ENCODE results near the gene MFAP3L.
"Not testable (repeated sequence)": the region's sequence is repeated elsewhere in the genome, so short reads cannot be mapped to it uniquely, and the experiment has no call there.

MFAP3L gene

DNA sequence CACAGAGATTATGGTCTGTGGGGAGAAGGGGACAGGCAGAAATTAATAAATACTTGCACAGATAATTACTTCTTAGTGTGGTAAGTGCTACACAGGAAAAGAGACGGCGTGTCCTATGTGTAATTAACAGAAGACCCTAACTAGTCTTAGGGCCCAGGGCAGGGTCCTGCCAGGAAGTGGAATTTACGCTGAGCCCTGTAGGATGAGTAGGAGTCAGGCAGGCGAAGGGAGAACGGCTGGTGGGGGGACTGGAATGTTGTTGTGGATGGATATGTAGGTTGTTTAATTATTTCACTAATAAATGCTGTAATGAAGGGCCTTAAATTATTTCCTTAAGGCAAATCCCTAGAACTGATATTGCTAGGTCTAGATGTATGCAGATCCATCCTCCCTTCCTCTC, 26.7 kb upstream of the MFAP3L start:
- in situ Hi-C loops (cut with HindIII; ENCODE audit: low sequenced_read_pairs), result no loop called here
- H3K4me3 ChIP-seq (ENCODE audit: low read depth, low read length), result no peak overlapping the region
- DNase-seq (ENCODE audit: low read depth, low spot score), result no peak
- TF ChIP-seq, protein P1, sequence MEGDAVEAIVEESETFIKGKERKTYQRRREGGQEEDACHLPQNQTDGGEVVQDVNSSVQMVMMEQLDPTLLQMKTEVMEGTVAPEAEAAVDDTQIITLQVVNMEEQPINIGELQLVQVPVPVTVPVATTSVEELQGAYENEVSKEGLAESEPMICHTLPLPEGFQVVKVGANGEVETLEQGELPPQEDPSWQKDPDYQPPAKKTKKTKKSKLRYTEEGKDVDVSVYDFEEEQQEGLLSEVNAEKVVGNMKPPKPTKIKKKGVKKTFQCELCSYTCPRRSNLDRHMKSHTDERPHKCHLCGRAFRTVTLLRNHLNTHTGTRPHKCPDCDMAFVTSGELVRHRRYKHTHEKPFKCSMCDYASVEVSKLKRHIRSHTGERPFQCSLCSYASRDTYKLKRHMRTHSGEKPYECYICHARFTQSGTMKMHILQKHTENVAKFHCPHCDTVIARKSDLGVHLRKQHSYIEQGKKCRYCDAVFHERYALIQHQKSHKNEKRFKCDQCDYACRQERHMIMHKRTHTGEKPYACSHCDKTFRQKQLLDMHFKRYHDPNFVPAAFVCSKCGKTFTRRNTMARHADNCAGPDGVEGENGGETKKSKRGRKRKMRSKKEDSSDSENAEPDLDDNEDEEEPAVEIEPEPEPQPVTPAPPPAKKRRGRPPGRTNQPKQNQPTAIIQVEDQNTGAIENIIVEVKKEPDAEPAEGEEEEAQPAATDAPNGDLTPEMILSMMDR (IDR thresholded peaks at IDR 0.05; ENCODE audit: low read depth, low read length), result no peak

DNA sequence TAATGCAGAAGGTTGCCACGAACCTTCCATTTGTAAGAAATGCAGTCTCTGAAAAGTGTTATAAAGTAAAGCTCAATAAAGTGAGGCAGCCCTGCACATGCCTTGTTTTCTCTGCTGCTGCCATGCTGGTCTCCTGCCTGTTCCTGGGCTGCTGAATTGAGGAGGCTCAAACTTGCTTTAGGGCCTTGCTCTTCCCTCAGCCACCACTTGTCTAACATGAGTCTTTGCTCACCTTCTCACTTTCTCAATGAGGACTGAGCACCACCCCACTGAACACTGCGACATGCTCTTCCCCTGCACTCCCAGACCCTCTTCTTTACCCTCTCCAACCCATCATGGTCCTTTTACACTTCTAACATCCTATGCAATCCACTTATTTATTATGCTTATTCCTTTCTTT, 25.2 kb upstream of the MFAP3L start:
- H3K4me3 ChIP-seq (ENCODE audit: low read depth, low read length), result no peak overlapping the region
- TF ChIP-seq, protein P1 (IDR thresholded peaks at IDR 0.05; ENCODE audit: low read depth, low read length), result no peak
- in situ Hi-C loops (cut with HindIII; ENCODE audit: low sequenced_read_pairs), result no loop called here
- no peak for DNase-seq (ENCODE audit: low read depth, low spot score)

DNA sequence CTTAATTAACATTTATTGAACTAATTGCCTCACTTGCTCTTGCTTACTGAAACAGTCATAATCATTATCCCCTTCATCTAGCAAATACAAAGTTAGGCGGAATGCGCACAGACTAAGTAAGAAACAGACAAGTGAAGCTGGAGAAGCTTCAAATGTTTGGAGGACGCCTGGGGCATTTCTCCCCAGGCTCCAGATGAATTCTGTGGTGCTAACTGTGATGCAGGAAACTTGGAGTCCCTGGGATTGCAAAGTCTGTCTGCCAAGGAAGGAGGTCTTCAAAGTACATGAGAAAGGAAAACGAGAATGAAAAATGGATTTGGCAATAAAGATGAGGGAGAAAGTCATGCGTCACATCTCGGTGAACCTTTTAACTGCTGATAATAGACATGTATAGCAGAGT, 23.6 kb upstream of the MFAP3L start:
- no peak overlapping the region for H3K4me3 ChIP-seq (ENCODE audit: low read depth, low read length)
- TF ChIP-seq, protein P1 (IDR thresholded peaks at IDR 0.05; ENCODE audit: low read depth, low read length), result no peak
- in situ Hi-C loops (cut with HindIII; ENCODE audit: low sequenced_read_pairs), result no loop called here
- no peak for DNase-seq (ENCODE audit: low read depth, low spot score)

DNA sequence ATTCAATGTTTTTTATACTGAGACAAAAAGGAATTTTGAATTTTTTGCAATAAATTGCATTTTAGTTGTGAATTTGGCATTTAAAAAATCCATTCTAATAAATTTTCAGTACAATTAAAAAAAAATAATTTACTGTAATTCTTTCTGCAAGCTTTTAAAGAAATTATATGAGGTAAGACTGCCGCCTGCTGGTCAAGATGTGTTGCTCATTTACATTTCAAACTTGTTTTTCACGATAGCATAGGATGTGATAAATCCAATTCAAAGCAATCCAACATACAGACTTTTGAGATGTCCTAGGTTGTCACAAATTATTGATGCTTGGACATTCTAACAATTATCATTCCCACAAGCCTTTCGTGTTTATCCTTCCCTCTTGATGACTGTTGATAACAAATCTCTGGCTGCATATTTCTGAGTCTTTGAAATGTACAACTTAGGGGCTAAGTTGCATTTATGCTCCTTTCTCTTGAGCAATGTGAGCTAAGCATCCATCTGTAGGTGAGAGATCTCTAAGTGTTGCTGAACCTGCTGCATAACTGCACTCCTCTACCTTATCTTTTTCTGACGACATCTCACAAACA, 21.7 kb upstream of the MFAP3L start:
- DNase-seq (ENCODE audit: low read depth, low spot score), result peak; percentile 81
- in situ Hi-C loops (cut with HindIII; ENCODE audit: low sequenced_read_pairs), result no loop called here
- H3K4me3 ChIP-seq (ENCODE audit: low read depth, low read length), result no peak overlapping the region
- TF ChIP-seq, protein P1 (IDR thresholded peaks at IDR 0.05; ENCODE audit: low read depth, low read length), result peak; percentile 66

DNA sequence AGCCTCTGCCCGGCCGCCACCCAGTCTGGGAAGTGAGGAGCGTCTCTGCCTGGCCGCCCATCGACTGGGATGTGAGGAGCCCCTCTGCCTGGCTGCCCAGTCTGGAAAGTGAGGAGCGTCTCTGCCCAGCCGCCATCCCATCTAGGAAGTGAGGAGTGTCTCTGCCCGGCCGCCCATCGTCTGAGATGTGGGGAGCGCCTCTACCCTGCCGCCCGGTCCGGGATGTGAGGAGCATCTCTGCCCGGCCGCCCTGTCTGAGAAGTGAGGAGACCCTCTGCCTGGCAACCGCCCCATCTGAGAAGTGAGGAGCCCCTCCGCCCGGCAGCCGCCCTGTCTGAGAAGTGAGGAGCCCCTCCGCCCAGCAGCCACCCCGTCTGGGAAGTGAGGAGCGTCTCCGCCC, 20.0 kb upstream of the MFAP3L start:
- H3K4me3 ChIP-seq (ENCODE audit: low read depth, low read length); in situ Hi-C loops (cut with HindIII; ENCODE audit: low sequenced_read_pairs); DNase-seq (ENCODE audit: low read depth, low spot score): not testable (repeated sequence)

DNA sequence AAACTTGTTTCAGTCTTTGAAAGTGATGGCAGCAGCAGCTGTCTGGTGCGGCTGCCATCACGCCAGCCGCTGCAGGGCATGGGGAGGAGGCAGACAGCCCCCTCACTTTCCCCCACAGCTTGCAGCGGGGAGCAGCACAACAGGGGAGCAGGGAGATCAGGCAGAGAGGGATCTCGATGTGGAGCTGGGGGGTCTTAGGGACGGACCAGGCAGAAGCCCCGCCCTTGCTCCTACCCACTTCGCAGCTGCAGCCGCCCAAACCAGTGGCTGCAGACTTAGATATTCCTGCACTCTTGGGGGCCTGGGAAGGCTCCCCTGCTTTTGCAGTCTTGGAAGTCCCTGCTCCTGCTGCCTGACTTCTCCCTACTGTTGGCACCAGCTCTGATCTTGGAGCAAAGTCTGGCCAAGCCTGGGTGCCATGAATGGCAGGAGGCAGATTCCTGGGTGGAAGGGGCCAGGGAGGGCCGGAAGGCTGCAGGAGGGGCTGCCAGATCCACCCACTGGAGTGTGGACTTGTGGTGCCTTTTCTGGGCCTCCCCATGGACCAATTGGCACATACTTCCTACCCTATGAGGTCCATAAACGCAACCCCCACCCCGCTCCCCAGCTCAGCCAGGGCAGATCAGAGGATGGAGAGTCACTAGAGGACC, 14.0 kb upstream of the MFAP3L start:
- no peak for DNase-seq (ENCODE audit: low read depth, low spot score)
- TF ChIP-seq, protein P1 (IDR thresholded peaks at IDR 0.05; ENCODE audit: low read depth, low read length), result no peak
- H3K4me3 ChIP-seq (ENCODE audit: low read depth, low read length), result no peak overlapping the region
- in situ Hi-C loops (cut with HindIII; ENCODE audit: low sequenced_read_pairs), result no loop called here

DNA sequence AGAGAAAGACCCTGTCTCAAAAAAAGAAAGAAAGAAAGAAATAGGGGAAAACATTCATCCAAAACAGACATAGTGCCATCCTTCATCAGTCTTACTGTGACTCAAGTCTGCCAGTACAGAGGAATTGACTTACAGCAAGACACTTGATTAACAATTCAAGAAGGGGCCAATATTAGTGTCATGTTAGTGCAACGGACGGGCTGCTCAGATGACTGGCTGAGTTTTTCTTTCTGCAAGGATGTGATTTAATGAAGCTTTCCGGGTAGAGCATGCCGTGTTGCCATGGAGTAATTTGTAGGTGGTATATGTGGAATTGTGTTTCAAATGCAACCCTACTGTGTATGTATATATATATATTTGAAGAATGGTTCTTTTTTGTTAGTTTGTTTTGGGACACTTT, 12.6 kb upstream of the MFAP3L start:
- DNase-seq (ENCODE audit: low read depth, low spot score), result no peak
- TF ChIP-seq, protein P1 (IDR thresholded peaks at IDR 0.05; ENCODE audit: low read depth, low read length), result no peak
- in situ Hi-C loops (cut with HindIII; ENCODE audit: low sequenced_read_pairs), result no loop called here
- no peak overlapping the region for H3K4me3 ChIP-seq (ENCODE audit: low read depth, low read length)
